MM.1S (cell line): Measurements from ENCODE around the gene SLC1A7.

ENCODE experiments used
- DNase-seq: peaks from one replicate; pipeline ENCODE4 v3.0.0-alpha.2; 2015
- H2AFZ ChIP-seq: fragments of 300-600 bp; sonication (generic); 2 replicates; pipeline ENCODE4 v1.6.0; 2016; ENCODE audit warnings: antibody characterized with exemption, low read length
- H3F3A ChIP-seq: fragments of 300-600 bp; sonication (generic); 2 replicates; pipeline ENCODE4 v1.6.1; 2016; ENCODE audit warnings: mild to moderate bottlenecking, antibody characterized with exemption, low read length, moderate library complexity, mixed read lengths; ENCODE audit not compliant: insufficient read depth
- H3K27ac ChIP-seq: fragments of 300-600 bp; sonication (generic); 2 replicates; pipeline ENCODE4 v1.5.1; 2016; ENCODE audit warnings: mild to moderate bottlenecking, low read length
- H3K27me3 ChIP-seq: fragments of 300-600 bp; sonication (generic); replicated peaks from 2 replicates; pipeline ENCODE4 v1.6.0; 2016; ENCODE audit warnings: low read length; ENCODE audit not compliant: insufficient read depth
- H3K36me3 ChIP-seq: fragments of 300-600 bp; sonication (generic); replicated peaks from 2 replicates; pipeline ENCODE4 v1.6.1; 2016; ENCODE audit warnings: mild to moderate bottlenecking, low read length, mixed read lengths; ENCODE audit not compliant: insufficient read depth
- H3K4me1 ChIP-seq: fragments of 300-600 bp; sonication (generic); 2 replicates; pipeline ENCODE4 v1.6.1; 2016; ENCODE audit warnings: low read length, mixed read lengths
- H3K4me2 ChIP-seq: fragments of 300-600 bp; sonication (generic); 2 replicates; pipeline ENCODE4 v1.6.0; 2016; ENCODE audit warnings: low read depth, low read length
- H3K4me3 ChIP-seq: fragments of 300-600 bp; sonication (generic); 2 replicates; pipeline ENCODE4 v1.5.1; 2016; ENCODE audit warnings: low read length, mixed read lengths
- H3K79me2 ChIP-seq: fragments of 300-600 bp; sonication (generic); 2 replicates; pipeline ENCODE4 v1.6.1; 2016; ENCODE audit warnings: mixed run types, low read length, mixed read lengths
- H3K9ac ChIP-seq: fragments of 300-600 bp; sonication (generic); 2 replicates; pipeline ENCODE4 v1.6.1; 2016; ENCODE audit warnings: low read length, mixed read lengths
- H3K9me2 ChIP-seq: fragments of 300-600 bp; sonication (generic); replicated peaks from 2 replicates; pipeline ENCODE4 v1.6.1; 2016; ENCODE audit warnings: mild to moderate bottlenecking, low read length, mixed read lengths; ENCODE audit not compliant: insufficient read depth
- H3K9me3 ChIP-seq: fragments of 300-600 bp; sonication (generic); replicated peaks from 2 replicates; pipeline ENCODE4 v1.6.1; 2016; ENCODE audit warnings: mild to moderate bottlenecking, low read length, mixed read lengths; ENCODE audit not compliant: insufficient read depth
- H4K20me1 ChIP-seq: fragments of 300-600 bp; sonication (generic); 2 replicates; pipeline ENCODE4 v1.6.1; 2016; ENCODE audit warnings: mild to moderate bottlenecking, low read length, moderate library complexity, mixed read lengths; ENCODE audit not compliant: insufficient read depth
- CTCF ChIP-seq: fragments of 300-600 bp; sonication (generic); IDR thresholded peaks from 2 replicates; pipeline ENCODE4 v1.5.1; 2016; ENCODE audit warnings: antibody characterized with exemption, low read length, mixed read lengths
- EZH2 ChIP-seq: fragments of 300-600 bp; sonication (generic); optimal IDR thresholded peaks from 2 replicates; pipeline ENCODE3; 2017; ENCODE audit warnings: low read depth, mild to moderate bottlenecking, antibody characterized with exemption, low read length, mixed read lengths
- EZH2phosphoT487 ChIP-seq: fragments of 300-600 bp; sonication (generic); IDR thresholded peaks from 2 replicates; pipeline ENCODE4 v1.6.1; 2018; ENCODE audit warnings: antibody characterized with exemption, low read length

Gene SLC1A7

GRCh38 chr1:53076165-53076564 lies 66.3 kb downstream of the SLC1A7 start:
- H3K4me3 ChIP-seq = no peak overlapping the region
- H3K9me2 ChIP-seq = no peaks in the 10 kb centered on the region
- H3K36me3 ChIP-seq = no peaks in the 10 kb centered on the region
- no peaks in the 10 kb centered on the region for H4K20me1 ChIP-seq
- no peak for TF ChIP-seq EZH2phosphoT487
- H3K9ac ChIP-seq = no peak overlapping the region
- H3K4me1 ChIP-seq = no peaks in the 10 kb centered on the region
- no peaks in the 10 kb centered on the region for H3K79me2 ChIP-seq
- H3K27ac ChIP-seq = no peak overlapping the region
- no peaks in the 10 kb centered on the region for H3K9me3 ChIP-seq
- H3F3A ChIP-seq = no peaks in the 10 kb centered on the region
- no peak overlapping the region for H3K4me2 ChIP-seq
- no peak for DNase-seq
- no peaks in the 10 kb centered on the region for H3K27me3 ChIP-seq
- no peak overlapping the region for H2AFZ ChIP-seq

GRCh38 chr1:53075761-53076163 lies 66.7 kb downstream of the SLC1A7 start:
- no peak for DNase-seq
- no peaks in the 10 kb centered on the region for H3F3A ChIP-seq
- no peaks in the 10 kb centered on the region for H3K9me2 ChIP-seq
- no peaks in the 10 kb centered on the region for H3K27me3 ChIP-seq
- no peaks in the 10 kb centered on the region for H3K9me3 ChIP-seq
- no peaks in the 10 kb centered on the region for H3K79me2 ChIP-seq
- no peaks in the 10 kb centered on the region for H4K20me1 ChIP-seq
- no peak for TF ChIP-seq EZH2
- no peak for TF ChIP-seq EZH2phosphoT487
- TF ChIP-seq CTCF = no peak
- H3K27ac ChIP-seq = no peak overlapping the region
- no peak overlapping the region for H2AFZ ChIP-seq
- H3K36me3 ChIP-seq = no peaks in the 10 kb centered on the region
- no peak overlapping the region for H3K4me2 ChIP-seq
- H3K4me1 ChIP-seq = no peaks in the 10 kb centered on the region
- H3K4me3 ChIP-seq = no peak overlapping the region
- no peak overlapping the region for H3K9ac ChIP-seq

- H3K79me2 ChIP-seq = no peaks in the 10 kb centered on the region
- no peak overlapping the region for H3K4me2 ChIP-seq
- no peaks in the 10 kb centered on the region for H4K20me1 ChIP-seq
- no peak overlapping the region for H3K27ac ChIP-seq
- TF ChIP-seq EZH2 = no peak
- TF ChIP-seq CTCF = no peak
- no peaks in the 10 kb centered on the region for H3F3A ChIP-seq
- DNase-seq = no peak
- no peaks in the 10 kb centered on the region for H3K27me3 ChIP-seq
- no peak overlapping the region for H3K9ac ChIP-seq
- no peaks in the 10 kb centered on the region for H3K9me2 ChIP-seq
- no peak overlapping the region for H3K4me3 ChIP-seq
- H3K36me3 ChIP-seq = no peaks in the 10 kb centered on the region
- H2AFZ ChIP-seq = no peak overlapping the region
- no peaks in the 10 kb centered on the region for H3K4me1 ChIP-seq
- H3K9me3 ChIP-seq = no peaks in the 10 kb centered on the region
Measured at GRCh38 chr1:53075206-53075605, 67.2 kb downstream of the SLC1A7 start.

- Histone ChIP-seq H3K9ac (no peak overlapping the region), H3K27me3 (no peaks in the 10 kb centered on the region), H2AFZ (no peak overlapping the region), H3K4me3 (no peak overlapping the region), H3K79me2 (no peaks in the 10 kb centered on the region), H3K9me3 (no peaks in the 10 kb centered on the region), H3K36me3 (no peaks in the 10 kb centered on the region), H3K4me1 (no peaks in the 10 kb centered on the region), H3F3A (no peaks in the 10 kb centered on the region), H3K9me2 (no peaks in the 10 kb centered on the region), H3K27ac (no peak overlapping the region), H4K20me1 (no peaks in the 10 kb centered on the region), H3K4me2 (no peak overlapping the region)
- TF ChIP-seq EZH2 (no peak), EZH2phosphoT487 (no peak), CTCF (no peak)
- DNase-seq = no peak
Measured at GRCh38 chr1:53074313-53075154, 67.9 kb downstream of the SLC1A7 start.
